HG02642 (cell line): ENCODE data around the gene NRTN.
"Not testable (repeated sequence)": the region's sequence is repeated elsewhere in the genome, so short reads cannot be mapped to it uniquely, and the experiment has no call there.

Source experiments
- ATAC-seq: cut with Tn5 transposase; IDR thresholded peaks from one replicate; pipeline ENCODE4 v1.9.1; 2021; ENCODE audit warnings: mild to moderate bottlenecking; ENCODE audit not compliant: unreplicated experiment, poor library complexity

NRTN gene

GRCh38 chr19:5804516-5805461 lies at the start of gene NRTN:
Gene NRTN, plus strand, starts transcription at chr19:5805067. Its CDS starts 19,099 bp downstream, at chr19:5824166.
- no peak for ATAC-seq

- ATAC-seq = no peak
These were observed 42.2 kb upstream of the NRTN start for GRCh38 chr19:5762608-5763217.

DNA sequence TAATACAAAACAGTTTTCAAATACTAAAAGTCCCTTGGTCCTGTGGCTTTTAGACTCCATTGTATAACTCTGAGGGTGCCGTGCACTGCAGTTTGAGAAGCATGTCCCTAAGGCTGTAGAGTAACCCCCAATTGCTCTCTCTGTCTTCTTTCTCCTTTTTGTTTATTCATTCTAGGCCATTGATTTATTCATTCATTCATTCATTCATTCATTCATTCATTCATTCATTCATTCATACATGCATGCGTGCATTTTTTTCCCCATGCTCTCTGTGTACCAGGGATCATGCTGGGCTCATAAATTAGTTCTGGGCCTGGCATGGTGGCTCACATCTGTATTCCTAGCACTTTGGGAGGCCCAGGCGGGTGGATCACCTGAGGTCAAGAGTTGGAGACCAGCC lies 39.6 kb upstream of the NRTN start:
- ATAC-seq = no peak

DNA sequence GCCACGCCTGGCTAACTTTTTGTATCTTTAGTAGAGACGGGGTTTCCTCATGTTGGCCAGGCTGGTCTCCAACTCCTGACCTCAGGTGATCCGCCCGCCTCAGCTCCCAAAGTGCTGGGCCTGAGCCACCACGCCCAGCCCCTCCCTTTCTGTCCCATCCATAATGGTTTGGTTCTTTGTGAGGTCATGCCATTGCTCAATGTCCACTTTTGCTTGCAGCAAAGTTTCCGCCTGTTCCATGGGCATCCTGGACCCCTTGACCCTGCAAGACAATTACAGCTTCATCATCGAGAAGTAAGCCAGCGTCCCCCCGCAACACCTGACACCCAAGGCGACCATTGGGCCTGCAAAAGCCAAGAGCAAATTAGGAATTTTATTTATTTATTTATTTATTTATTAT lies 36.9 kb upstream of the NRTN start:
- ATAC-seq = no peak

DNA sequence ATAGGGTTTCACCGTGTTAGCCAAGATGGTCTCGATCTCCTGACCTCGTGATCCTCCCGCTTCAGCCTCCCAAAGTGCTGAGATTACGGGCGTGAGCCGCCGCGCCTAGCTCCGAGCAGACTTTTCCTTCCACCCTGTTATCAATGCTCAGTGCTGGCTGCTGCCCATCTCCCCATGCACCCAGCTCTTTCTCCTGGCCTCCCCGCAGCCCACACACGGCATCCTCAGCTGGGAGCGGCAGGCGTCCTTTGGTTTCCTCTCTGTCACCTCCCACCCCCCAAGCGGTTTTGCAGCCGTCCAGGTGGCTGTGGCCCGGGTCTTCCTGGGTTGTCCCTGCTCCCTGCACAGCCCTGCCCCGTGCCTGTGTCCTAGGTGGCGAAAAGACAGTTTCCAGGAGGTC lies 32.5 kb upstream of the NRTN start:
- no peak for ATAC-seq

DNA sequence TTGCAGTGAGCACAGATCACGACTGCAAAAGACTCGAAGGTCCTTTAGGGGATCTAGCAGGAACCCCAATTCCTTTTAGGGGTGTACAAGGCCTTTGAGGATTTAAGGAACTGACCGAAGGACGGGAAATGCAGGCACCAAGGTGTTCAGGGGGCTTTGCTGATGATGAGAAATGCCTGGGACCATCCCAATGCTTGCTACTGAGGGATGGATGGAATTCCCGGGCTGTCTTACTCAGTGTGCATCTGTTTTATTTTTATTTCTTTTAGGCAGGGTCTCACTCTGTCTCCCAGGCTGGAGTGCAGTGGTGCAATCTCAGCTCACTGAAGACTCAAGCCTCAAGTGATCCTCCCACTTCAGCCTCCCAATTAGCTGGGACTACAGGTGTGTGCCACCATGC lies 31.6 kb upstream of the NRTN start:
- no peak for ATAC-seq

DNA sequence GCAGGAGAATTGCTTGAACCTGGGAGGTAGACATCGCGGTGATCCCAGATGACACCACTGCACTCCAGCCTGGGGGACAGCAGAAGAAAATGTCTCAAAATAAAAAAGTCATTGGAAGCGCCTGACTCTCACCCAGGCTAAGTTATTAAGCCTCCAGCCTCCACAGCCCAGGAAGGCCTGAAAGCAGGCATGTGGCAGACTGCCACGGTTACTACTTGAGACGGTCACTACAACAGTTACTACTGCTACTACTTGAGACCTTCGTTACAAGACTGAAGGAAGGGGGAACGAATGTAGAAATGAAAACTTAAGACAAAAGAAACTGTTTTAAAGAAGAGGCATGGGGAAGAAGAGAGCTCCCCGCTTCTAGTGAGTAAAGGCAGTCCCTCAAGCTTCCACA lies 29.9 kb upstream of the NRTN start:
- ATAC-seq = no peak

GRCh38 chr19:5775668-5776309 lies 29.1 kb upstream of the NRTN start:
- ATAC-seq = no peak

DNA sequence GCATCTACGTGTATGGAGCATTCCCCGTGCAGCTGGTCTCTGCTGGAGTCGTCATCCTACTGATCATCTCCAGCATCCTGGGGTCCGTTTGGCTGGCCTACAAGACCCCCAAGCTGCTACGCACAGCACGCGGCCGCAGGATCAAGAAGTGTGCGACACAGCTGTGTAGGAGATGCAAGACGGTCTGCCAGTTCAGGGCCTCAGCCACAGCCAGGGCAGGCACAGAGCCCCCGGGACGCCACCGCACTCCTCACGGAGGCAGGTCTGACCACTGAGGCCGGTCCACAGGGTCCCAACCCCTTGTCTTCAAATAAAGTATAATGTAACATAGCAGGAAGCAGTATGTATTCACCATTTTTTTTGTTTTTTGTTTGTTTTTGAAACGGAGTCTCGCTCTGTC lies 26.5 kb upstream of the NRTN start:
- ATAC-seq = no peak

GRCh38 chr19:5780916-5781315 lies 24.0 kb upstream of the NRTN start:
- not testable (repeated sequence) for ATAC-seq

- no peak for ATAC-seq
These were observed 22.5 kb upstream of the NRTN start for GRCh38 chr19:5782322-5782721.

- ATAC-seq = no peak
These were observed 21.6 kb upstream of the NRTN start for GRCh38 chr19:5782945-5783919.

DNA sequence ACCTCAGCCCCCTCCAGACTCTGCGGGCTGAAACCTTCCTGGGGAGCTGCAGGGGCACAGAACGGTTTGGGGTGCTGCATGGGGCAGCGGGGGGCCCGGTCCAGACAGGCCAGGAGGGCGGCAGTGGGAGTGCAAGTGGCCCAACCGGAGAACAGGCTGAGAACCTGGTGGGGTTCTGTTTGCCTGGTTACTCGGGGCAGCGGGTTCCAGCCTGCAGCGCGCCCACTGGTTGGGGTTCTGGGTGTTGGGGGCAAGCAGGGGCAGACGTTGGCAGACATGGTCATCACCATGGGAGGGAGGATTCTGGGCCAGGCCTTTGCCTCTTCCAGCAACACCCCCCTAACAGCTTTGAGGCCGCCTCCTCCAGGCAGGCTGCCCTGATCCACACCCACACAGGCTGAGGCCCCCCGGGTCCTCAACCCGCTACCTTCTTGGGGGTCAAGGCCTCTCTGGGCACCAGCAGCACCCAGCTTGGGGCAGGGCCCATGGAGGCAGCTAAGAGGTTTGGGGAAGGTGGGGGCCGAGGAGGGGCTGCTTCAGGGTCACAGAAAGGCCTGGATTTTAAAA lies 20.2 kb upstream of the NRTN start, which contains the start of gene PRR22:
TSS of gene PRR22 (minus strand) at position 166 of the 567 bp plus-strand sequence. CDS start at position 80, 86 bp downstream.
- no peak for ATAC-seq

GRCh38 chr19:5785423-5785822 lies 19.4 kb upstream of the NRTN start:
- no peak for ATAC-seq

GRCh38 chr19:5786593-5787408 lies 18.1 kb upstream of the NRTN start:
- no peak for ATAC-seq

- ATAC-seq = no peak
These were observed 17.3 kb upstream of the NRTN start for GRCh38 chr19:5787409-5788182.

- no peak for ATAC-seq
These were observed 16.4 kb upstream of the NRTN start for GRCh38 chr19:5788422-5788821.

DNA sequence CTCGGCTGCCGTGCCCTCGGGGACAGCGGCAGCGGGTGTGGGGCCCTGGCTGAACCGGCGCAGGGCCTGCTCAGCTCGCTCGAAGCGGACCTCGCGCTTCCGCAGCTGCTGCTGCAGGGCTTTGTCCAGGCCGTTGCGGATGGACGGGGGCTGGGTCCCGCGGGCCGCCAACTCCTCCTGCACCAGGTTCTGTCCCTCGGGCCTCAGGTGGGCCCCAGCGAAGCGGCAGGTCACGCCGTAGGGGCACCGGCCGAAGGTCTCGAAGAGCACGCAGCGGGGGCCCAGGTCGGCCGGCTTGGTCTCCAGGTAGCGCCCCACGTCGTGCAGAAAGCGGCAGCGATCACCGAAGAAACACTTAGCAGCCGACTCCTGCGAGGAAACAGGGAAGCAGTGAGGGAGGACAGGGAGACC lies 15.5 kb upstream of the NRTN start:
- ATAC-seq = no peak
